LNCAP (cell line): ENCODE data around the gene PARP2.

ENCODE experiments used
- CTCF ChIP-seq: fragments of 450-650 bp; IDR thresholded peaks from 2 replicates; pipeline ENCODE4 v1.5.1; 2017; ENCODE audit warnings: mild to moderate bottlenecking

The PARP2 gene

GRCh38 chr14:20332788-20333493 lies 10.5 kb upstream of the PARP2 start, which contains the start of gene CCNB1IP1:
CCNB1IP1 (minus strand) TSS chr14:20333279; CDS start chr14:20316523, 16,756 bp downstream.
- no peak for TF ChIP-seq CTCF

- TF ChIP-seq CTCF: no peak
Measured at GRCh38 chr14:20333494-20333841, 10.0 kb upstream of the PARP2 start.

GRCh38 chr14:20334017-20334416 lies 9.4 kb upstream of the PARP2 start:
- TF ChIP-seq CTCF: no peak

- no peak for TF ChIP-seq CTCF
Measured at GRCh38 chr14:20341646-20342045, 1.8 kb upstream of the PARP2 start.

- TF ChIP-seq CTCF: no peak
Measured at GRCh38 chr14:20343862-20344220, 406 bp downstream of the PARP2 start.

- no peak for TF ChIP-seq CTCF
Measured at GRCh38 chr14:20345366-20345765, 1.9 kb downstream of the PARP2 start.

GRCh38 chr14:20346713-20347112 lies 3.3 kb downstream of the PARP2 start:
- TF ChIP-seq CTCF: no peak

GRCh38 chr14:20347747-20348146 lies 4.3 kb downstream of the PARP2 start:
- TF ChIP-seq CTCF: no peak
